ENCODE measurements around the gene CARMIL3. TPM values are rescaled to one million over a fixed set of nuclear protein-coding genes. Genes with fewer than 3 reads are reported as not detected.

Gene CARMIL3
- total and polyA plus RNA-seq, 2 of the 8 experiments (the other 6 are each of a cell fraction or from before 2014, with no cell fraction given): 6.0 to 9.0 TPM

DNA sequence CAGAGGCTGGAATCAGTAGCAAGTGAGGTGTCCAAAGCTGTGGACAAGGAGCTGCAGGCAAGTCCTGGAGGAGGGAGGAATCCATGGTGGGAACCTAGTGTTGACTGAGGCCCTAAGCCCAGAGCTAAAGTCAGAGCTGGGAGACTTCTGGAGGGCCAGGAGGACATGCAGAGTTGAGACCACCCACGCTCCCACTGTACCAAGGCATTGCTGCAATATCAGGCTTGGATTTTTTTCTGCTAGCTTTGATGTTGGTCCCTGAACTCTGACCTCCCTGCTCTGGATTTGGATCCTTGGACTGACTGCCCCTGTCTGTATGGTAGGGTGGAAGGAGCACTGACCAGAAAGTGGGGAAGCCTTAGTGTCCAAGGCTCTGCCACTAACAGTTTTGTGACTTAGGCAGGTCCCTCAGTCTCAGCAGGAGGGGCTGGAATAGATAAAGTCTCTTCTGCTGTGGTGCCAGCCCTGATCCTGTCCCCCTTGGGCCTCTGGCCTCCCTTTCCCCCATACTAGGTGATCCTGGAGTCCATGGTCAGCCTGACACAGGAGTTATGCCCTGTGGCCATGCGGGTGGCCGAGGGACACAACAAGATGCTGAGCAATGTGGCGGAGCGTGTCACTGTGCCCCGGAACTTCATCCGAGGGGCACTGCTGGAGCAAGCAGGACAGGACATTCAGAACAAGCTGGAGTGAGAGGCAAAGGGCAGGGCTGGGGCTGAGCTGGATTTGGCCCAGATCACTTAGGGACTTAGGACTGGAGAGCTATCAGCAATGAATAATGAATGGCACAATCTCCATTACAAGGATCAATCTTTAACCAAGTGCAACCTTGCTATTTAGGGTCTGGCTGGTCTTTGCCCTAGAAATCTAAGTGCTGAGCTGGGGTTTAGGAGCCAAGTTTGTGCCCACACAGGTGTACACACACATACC is 9.4 kb downstream of the CARMIL3 start:
- Histone ChIP-seq H2BK12ac (ENCODE audit: low read depth, low read length) (no peak overlapping the region), H2AK5ac (ENCODE audit: low read depth, low read length) (no peak overlapping the region), H3K56ac (replicated peaks; ENCODE audit: insufficient read length, low read depth, low read length) (no peak overlapping the region), H3K4me2 (ENCODE audit: insufficient read depth in 1 of 2, low read depth in 2 of 2, low read length in 2 of 2) (no peak overlapping the region), H2BK120ac (replicated peaks; ENCODE audit: low read depth, low read length) (no peak overlapping the region), H3K4ac (replicated peaks; ENCODE audit: insufficient read length, low read depth, low read length) (no peak overlapping the region), H3K9me3 (ENCODE audit: insufficient read depth in 2 of 2, low read depth in 1 of 2, low read length in 1 of 2) (no peaks in the 10 kb centered on the region), H4K20me1 (replicated peaks in 1 of 2; ENCODE audit: control insufficient read depth in 1 of 2, insufficient read depth in 2 of 2, low read length in 2 of 2) (peaks cover 0 to 2% of the 10 kb centered on the region in 2 experiments), H3K79me1 (ENCODE audit: low read depth, low read length) (no peaks in the 10 kb centered on the region), H4K91ac (replicated peaks; ENCODE audit: insufficient read length, low read length) (no peak overlapping the region), H3K79me2 (ENCODE audit: control insufficient read depth in 1 of 2, insufficient read depth in 2 of 2, low read length in 2 of 2) (no peaks in the 10 kb centered on the region), H2BK15ac (ENCODE audit: low read length) (no peak overlapping the region), H3K4me1 (replicated peaks in 1 of 4; ENCODE audit: control insufficient read depth in 3 of 4, insufficient read depth in 4 of 4, low read length in 3 of 4) (0 out of 7 replicates have a peak, but pooled peaks cover 0 to 2% (median 0%) of the 10 kb centered on the region in 4 experiments), H3K27ac (ENCODE audit: low read depth, low read length) (no peak overlapping the region), H4K5ac (ENCODE audit: insufficient read length, low read depth, low read length) (no peak overlapping the region), H2BK5ac (ENCODE audit: low read depth, low read length) (peak overlapping the region; percentile 44; the same call in 1 of the 2 replicates), H3K9ac (replicated peaks in 1 of 4; ENCODE audit: extremely low read depth in 1 of 4, low read depth in 3 of 4, low read length in 3 of 4) (no peak overlapping the region), H3K14ac (ENCODE audit: insufficient read length) (no peak overlapping the region), H3K4me3 (ENCODE audit: extremely low read depth in 1 of 4, insufficient read depth in 2 of 4, low read depth in 3 of 4, low read length in 4 of 4) (no peak overlapping the region), H3K36me3 (ENCODE audit: control insufficient read depth in 2 of 4, insufficient read depth in 4 of 4, low read length in 3 of 4) (no peaks in the 10 kb centered on the region; a peak in 1 of 8 replicates), H3K18ac (ENCODE audit: extremely low read depth, low read length) (no peak overlapping the region), H3K23ac (ENCODE audit: insufficient read length) (no peak overlapping the region), H2AFZ (ENCODE audit: low read length) (no peak overlapping the region), H4K8ac (ENCODE audit: extremely low read depth, insufficient read depth, low read length) (no peak overlapping the region), H2BK20ac (ENCODE audit: low read length) (no peak overlapping the region), H3K23me2 (ENCODE audit: low read depth, low read length) (no peaks in the 10 kb centered on the region), H3K27me3 (replicated peaks in 1 of 4; ENCODE audit: control insufficient read depth in 3 of 4, extremely low read depth in 1 of 4, insufficient read depth in 3 of 4, low read length in 3 of 4) (no peaks in the 10 kb centered on the region)
- ChIA-PET POLR2A (ENCODE audit: partially characterized antibody) (interaction anchor here (0.9 to 27.2 kb wide), 11 partner anchors 9 to 125 kb away, joined by 3 to 626 read pairs (median 4); partner anchors contain the start of genes DCAF11, NRL and PCK2), CTCF (ENCODE audit: partially characterized antibody) (interaction anchor here (0.6 to 23.8 kb wide), 15 partner anchors 9 to 100 kb away, joined by 3 to 316 read pairs (median 4); partner anchors contain the start of genes CARMIL3, IRF9 and PCK2)
- WGBS, 2 experiments (ENCODE audit: extremely low coverage in 1 of 2, insufficient coverage in 1 of 2, insufficient read length in 1 of 2, insufficient replicate concordance in 2 of 2, low coverage in 1 of 2, low lambda C conversion rate in 2 of 2, missing lambda C conversion rate in 1 of 2): 86% methylated on average over 7 of the region's 7 CpGs; no CpG with 5 or more reads in 1 of the 2 experiments
- no peak for TF ChIP-seq TBP (IDR thresholded peaks at IDR 0.05; ENCODE audit: low read depth, low read length)
- TF ChIP-seq SIRT6 (IDR thresholded peaks at IDR 0.05; ENCODE audit: low read length): no peak
- no peak for TF ChIP-seq NRF1 (IDR thresholded peaks at IDR 0.05; ENCODE audit: low read depth, low read length)
- TF ChIP-seq YY1 (IDR thresholded peaks at IDR 0.05; ENCODE audit: low read depth, low read length): no peak
- no peak for TF ChIP-seq HDAC2 (IDR thresholded peaks at IDR 0.05; ENCODE audit: borderline replicate concordance in 1 of 2, low read depth in 2 of 2, low read length in 2 of 2)
- TF ChIP-seq, protein P1, sequence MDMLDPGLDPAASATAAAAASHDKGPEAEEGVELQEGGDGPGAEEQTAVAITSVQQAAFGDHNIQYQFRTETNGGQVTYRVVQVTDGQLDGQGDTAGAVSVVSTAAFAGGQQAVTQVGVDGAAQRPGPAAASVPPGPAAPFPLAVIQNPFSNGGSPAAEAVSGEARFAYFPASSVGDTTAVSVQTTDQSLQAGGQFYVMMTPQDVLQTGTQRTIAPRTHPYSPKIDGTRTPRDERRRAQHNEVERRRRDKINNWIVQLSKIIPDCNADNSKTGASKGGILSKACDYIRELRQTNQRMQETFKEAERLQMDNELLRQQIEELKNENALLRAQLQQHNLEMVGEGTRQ (IDR thresholded peaks at IDR 0.05; ENCODE audit: low read length): no peak
- no peak for TF ChIP-seq SUZ12 (IDR thresholded peaks at IDR 0.05; ENCODE audit: low read length)
- TF ChIP-seq CREB1 (IDR thresholded peaks at IDR 0.05): no peak
- no peak for TF ChIP-seq SP2 (IDR thresholded peaks at IDR 0.05; ENCODE audit: low read length)
- TF ChIP-seq CHD1 (IDR thresholded peaks at IDR 0.05; ENCODE audit: low read depth, low read length): no peak
- TF ChIP-seq RFX5 (IDR thresholded peaks at IDR 0.05; ENCODE audit: borderline replicate concordance, low read depth, low read length): no peak
- DNase-seq (ENCODE audit: low read depth in 1 of 2, low spot score in 2 of 2) (no peak), FAIRE-seq (no peak)

All from H1 (cell line).